Loucy (cell line): Measurements from ENCODE around the gene USP7.
"Not testable (repeated sequence)": the region's sequence is repeated elsewhere in the genome, so short reads cannot be mapped to it uniquely, and the experiment has no call there.

ENCODE experiments used
- EZH2phosphoT487 ChIP-seq: fragments of 200-600 bp; IDR thresholded peaks from 2 replicates; pipeline ENCODE4 v1.6.1; 2018; ENCODE audit warnings: antibody characterized with exemption, mild to moderate bottlenecking, moderate library complexity, borderline replicate concordance
- TF ChIP-seq, protein P1 (sequence below): fragments of 200-600 bp; sonication (generic); conservative IDR thresholded peaks from 2 replicates; pipeline ENCODE4 v1.5.1; 2014; ENCODE audit warnings: mild to moderate bottlenecking, antibody characterized with exemption, low read length

DNA sequence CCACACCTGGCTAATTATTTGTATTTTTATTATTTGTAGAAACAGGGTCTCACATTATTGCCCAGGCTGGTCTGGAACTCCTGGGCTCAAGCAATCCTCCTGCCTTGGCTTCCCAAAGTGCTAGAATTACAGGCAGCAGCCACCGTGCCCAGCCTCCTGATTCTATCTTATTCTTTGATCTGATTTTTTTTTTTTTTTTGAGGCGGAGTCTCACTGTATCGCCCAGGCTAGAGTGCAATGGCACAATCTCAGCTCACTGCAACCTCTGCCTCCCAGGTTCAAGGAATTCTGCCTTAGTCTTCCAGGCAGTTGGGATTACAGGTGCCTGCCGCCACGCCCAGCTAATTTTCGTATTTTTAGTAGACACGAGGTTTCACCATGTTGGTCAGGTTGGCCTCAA lies 88.4 kb downstream of the USP7 start:
- TF ChIP-seq, protein P1, sequence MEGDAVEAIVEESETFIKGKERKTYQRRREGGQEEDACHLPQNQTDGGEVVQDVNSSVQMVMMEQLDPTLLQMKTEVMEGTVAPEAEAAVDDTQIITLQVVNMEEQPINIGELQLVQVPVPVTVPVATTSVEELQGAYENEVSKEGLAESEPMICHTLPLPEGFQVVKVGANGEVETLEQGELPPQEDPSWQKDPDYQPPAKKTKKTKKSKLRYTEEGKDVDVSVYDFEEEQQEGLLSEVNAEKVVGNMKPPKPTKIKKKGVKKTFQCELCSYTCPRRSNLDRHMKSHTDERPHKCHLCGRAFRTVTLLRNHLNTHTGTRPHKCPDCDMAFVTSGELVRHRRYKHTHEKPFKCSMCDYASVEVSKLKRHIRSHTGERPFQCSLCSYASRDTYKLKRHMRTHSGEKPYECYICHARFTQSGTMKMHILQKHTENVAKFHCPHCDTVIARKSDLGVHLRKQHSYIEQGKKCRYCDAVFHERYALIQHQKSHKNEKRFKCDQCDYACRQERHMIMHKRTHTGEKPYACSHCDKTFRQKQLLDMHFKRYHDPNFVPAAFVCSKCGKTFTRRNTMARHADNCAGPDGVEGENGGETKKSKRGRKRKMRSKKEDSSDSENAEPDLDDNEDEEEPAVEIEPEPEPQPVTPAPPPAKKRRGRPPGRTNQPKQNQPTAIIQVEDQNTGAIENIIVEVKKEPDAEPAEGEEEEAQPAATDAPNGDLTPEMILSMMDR: not testable (repeated sequence)
- not testable (repeated sequence) for TF ChIP-seq EZH2phosphoT487
